ENCODE results near the gene FBXW11.
A peak's percentile ranks its signal among the peaks of the same experiment; 100 is the strongest.

Gene FBXW11

DNA sequence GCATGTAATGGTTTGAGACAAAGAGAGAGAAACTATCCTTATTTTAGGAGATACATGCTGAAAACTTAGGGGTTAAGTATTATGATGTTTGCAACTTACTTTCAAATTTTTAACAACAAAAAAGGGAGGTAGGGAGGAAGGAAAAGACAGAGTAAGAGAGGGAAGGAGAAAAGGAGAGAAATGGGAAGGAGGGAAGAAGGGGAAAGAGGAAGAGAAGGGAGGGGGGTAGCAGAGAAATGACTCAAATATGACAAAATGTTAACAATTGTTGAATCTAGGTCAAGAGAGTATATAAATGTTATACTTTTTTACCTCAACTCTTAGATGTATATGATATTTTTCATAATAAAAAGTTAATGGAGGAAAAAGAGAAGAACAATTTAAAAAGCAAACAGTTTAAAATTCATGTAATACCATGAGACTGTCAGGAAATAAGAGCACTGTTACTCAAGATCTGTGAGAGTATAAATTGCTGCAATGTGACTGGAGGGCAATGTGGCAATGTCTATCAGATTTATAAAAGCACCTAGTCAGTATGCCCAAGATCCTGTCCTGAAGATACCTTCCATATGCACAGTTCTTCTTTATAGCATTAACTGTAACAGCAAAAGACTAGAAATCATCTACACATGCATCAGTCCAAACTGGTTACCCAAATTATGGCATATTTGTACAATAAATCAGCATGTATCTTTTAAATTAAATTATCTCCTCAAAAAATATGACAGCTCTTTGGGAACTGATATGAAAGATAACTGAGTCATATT lies 16.3 kb downstream of the FBXW11 start:
- H2AFZ ChIP-seq (ENCODE audit: low read depth, low read length) = no peak overlapping the region

DNA sequence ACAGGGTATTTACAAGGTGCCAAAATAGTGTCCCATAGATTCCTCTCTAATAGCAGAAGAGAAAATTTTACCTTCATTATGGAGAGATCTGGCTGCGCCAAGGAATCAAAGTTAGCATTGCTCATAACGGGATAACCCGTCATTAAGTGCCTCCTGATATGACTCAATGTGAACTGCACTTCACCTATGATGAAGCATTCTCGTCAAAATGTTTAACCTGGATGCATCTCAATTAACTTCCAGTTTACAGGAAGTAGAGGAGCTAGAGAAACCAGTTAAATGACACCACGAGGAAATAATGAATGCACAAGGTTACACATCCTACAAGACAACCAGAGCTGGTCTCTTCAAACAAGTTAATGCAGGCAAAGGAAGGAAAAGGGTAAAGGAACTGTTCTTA lies 17.2 kb downstream of the FBXW11 start:
- no peak overlapping the region for H2AFZ ChIP-seq (ENCODE audit: low read depth, low read length)
- H3K9ac ChIP-seq (ENCODE audit: low read length) = no peak overlapping the region
- no peak overlapping the region for H3K27ac ChIP-seq (ENCODE audit: low read length)
- peak overlapping the region; percentile 45 for H3K4me2 ChIP-seq (ENCODE audit: low read length)
- H4K20me1 ChIP-seq (ENCODE audit: insufficient read depth, low read length) = peaks cover 86% of the 10 kb centered on the region
- H3K36me3 ChIP-seq (replicated peaks; ENCODE audit: low read depth, low read length) = peaks cover 45% of the 10 kb centered on the region
- peaks cover 34% of the 10 kb centered on the region for H3K4me1 ChIP-seq (ENCODE audit: low read length)
- peaks cover 92% of the 10 kb centered on the region for H3K79me2 ChIP-seq (ENCODE audit: low read length)
- H3K27me3 ChIP-seq (ENCODE audit: low read depth, low read length) = no peaks in the 10 kb centered on the region
- no peaks in the 10 kb centered on the region for H3K9me3 ChIP-seq (ENCODE audit: insufficient read depth, low read length)
- 0 out of 2 replicates have a peak, but pooled peaks have one; percentile 43 for TF ChIP-seq EZH2phosphoT487 (IDR thresholded peaks at IDR 0.05; ENCODE audit: low read depth)
- TF ChIP-seq, protein P1, sequence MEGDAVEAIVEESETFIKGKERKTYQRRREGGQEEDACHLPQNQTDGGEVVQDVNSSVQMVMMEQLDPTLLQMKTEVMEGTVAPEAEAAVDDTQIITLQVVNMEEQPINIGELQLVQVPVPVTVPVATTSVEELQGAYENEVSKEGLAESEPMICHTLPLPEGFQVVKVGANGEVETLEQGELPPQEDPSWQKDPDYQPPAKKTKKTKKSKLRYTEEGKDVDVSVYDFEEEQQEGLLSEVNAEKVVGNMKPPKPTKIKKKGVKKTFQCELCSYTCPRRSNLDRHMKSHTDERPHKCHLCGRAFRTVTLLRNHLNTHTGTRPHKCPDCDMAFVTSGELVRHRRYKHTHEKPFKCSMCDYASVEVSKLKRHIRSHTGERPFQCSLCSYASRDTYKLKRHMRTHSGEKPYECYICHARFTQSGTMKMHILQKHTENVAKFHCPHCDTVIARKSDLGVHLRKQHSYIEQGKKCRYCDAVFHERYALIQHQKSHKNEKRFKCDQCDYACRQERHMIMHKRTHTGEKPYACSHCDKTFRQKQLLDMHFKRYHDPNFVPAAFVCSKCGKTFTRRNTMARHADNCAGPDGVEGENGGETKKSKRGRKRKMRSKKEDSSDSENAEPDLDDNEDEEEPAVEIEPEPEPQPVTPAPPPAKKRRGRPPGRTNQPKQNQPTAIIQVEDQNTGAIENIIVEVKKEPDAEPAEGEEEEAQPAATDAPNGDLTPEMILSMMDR (IDR thresholded peaks at IDR 0.05; ENCODE audit: low read depth, low read length) = no peak
- peak overlapping the region; percentile 17; the same call in 1 of the 2 replicates for H3K4me3 ChIP-seq (ENCODE audit: low read length)

More for the DNA sequence above, 16.3 kb downstream of the FBXW11 start:
- Histone ChIP-seq H3K27ac (ENCODE audit: low read length) (no peak overlapping the region), H4K20me1 (ENCODE audit: insufficient read depth, low read length) (peaks cover 87% of the 10 kb centered on the region), H3K4me1 (ENCODE audit: low read length) (peaks cover 37% of the 10 kb centered on the region), H3K27me3 (ENCODE audit: low read depth, low read length) (no peaks in the 10 kb centered on the region), H3K9me3 (ENCODE audit: insufficient read depth, low read length) (no peaks in the 10 kb centered on the region), H3K4me2 (ENCODE audit: low read length) (peak overlapping the region; percentile 45), H3K4me3 (ENCODE audit: low read length) (peak overlapping the region; percentile 17; the same call in 1 of the 2 replicates), H3K9ac (ENCODE audit: low read length) (no peak overlapping the region), H3K79me2 (ENCODE audit: low read length) (peaks cover 88% of the 10 kb centered on the region), H3K36me3 (replicated peaks; ENCODE audit: low read depth, low read length) (peaks cover 40% of the 10 kb centered on the region)
- TF ChIP-seq, protein P1 (IDR thresholded peaks at IDR 0.05; ENCODE audit: low read depth, low read length) = no peak
- no peak for TF ChIP-seq EZH2phosphoT487 (IDR thresholded peaks at IDR 0.05; ENCODE audit: low read depth)

DNA sequence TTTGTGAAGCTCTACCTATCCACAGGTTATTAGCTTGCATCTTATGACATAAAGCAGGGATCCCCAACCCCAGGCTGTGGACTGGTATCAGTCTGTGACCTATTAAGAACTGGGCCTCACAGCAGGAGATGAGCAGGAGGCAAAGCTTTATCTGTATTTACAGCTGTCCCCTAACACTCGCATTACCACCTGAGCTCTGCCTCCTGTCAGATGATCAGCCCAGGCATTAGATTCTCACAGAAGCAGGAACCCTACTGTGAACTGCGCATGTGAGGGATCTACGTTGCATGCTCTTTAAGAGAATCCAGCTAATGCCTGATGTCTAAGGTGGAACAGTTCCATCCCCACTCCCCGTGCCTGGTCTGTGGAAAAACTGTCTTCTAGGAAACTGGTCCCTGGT lies 19.7 kb downstream of the FBXW11 start:
- Histone ChIP-seq H3K36me3 (replicated peaks; ENCODE audit: low read depth, low read length) (peaks cover 51% of the 10 kb centered on the region), H3K4me2 (ENCODE audit: low read length) (no peak overlapping the region), H3K9ac (ENCODE audit: low read length) (no peak overlapping the region), H2AFZ (ENCODE audit: low read depth, low read length) (no peak overlapping the region), H3K4me3 (ENCODE audit: low read length) (no peak overlapping the region), H3K79me2 (ENCODE audit: low read length) (peaks cover 93% of the 10 kb centered on the region), H4K20me1 (ENCODE audit: insufficient read depth, low read length) (peaks cover 86% of the 10 kb centered on the region), H3K27ac (ENCODE audit: low read length) (no peak overlapping the region), H3K4me1 (ENCODE audit: low read length) (peaks cover 34% of the 10 kb centered on the region), H3K9me3 (ENCODE audit: insufficient read depth, low read length) (peaks cover 2% of the 10 kb centered on the region; the same call in 1 of the 2 replicates), H3K27me3 (ENCODE audit: low read depth, low read length) (no peaks in the 10 kb centered on the region)
- TF ChIP-seq EZH2phosphoT487 (IDR thresholded peaks at IDR 0.05; ENCODE audit: low read depth) = no peak
- TF ChIP-seq, protein P1 (IDR thresholded peaks at IDR 0.05; ENCODE audit: low read depth, low read length) = no peak

DNA sequence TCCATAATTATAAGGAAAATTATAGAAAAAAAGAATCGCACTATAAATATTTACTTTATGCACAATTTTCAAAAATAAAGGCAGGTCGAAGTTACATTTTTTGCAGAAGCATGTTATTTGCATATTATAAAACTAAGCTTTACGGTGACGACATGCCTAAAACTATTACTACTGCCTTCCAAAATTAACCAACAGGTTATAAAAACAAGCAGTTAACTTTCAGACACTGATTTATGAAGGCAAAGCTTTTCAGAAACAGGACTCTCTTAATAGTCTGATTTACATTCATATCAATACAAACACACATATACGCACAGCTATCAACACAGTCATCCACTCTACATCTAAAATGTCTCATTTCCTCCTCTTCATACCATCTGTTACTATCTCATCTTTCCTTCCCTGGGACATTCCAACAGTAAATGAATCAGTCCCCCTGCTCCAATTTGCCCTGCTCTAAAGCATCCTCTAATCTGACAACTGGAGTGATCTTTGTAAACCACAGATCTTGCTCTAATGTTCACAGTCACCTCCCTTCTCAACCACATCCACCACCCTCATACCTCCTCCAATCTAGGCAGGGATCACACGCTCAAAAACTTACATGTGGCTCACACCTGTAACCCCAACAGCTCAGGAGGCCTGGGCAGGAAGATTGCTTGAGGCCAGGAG lies 21.6 kb downstream of the FBXW11 start:
- no peak overlapping the region for H3K9ac ChIP-seq (ENCODE audit: low read length)
- peaks cover 91% of the 10 kb centered on the region for H3K79me2 ChIP-seq (ENCODE audit: low read length)
- H3K27ac ChIP-seq (ENCODE audit: low read length) = no peak overlapping the region
- H3K27me3 ChIP-seq (ENCODE audit: low read depth, low read length) = no peaks in the 10 kb centered on the region
- peaks cover 70% of the 10 kb centered on the region for H4K20me1 ChIP-seq (ENCODE audit: insufficient read depth, low read length)
- TF ChIP-seq, protein P1 (IDR thresholded peaks at IDR 0.05; ENCODE audit: low read depth, low read length) = no peak
- no peak for TF ChIP-seq EZH2phosphoT487 (IDR thresholded peaks at IDR 0.05; ENCODE audit: low read depth)
- no peak overlapping the region for H3K4me3 ChIP-seq (ENCODE audit: low read length)
- H3K36me3 ChIP-seq (replicated peaks; ENCODE audit: low read depth, low read length) = peaks cover 56% of the 10 kb centered on the region
- peaks cover 16% of the 10 kb centered on the region; the same call in 1 of the 2 replicates for H3K9me3 ChIP-seq (ENCODE audit: insufficient read depth, low read length)
- H3K4me2 ChIP-seq (ENCODE audit: low read length) = no peak overlapping the region
- H3K4me1 ChIP-seq (ENCODE audit: low read length) = peaks cover 25% of the 10 kb centered on the region
- H2AFZ ChIP-seq (ENCODE audit: low read depth, low read length) = no peak overlapping the region

All from OCI-LY3 (cell line).